IMR-90 (cell line): ENCODE data around the gene MBIP.

Source experiments
- BHLHE40 ChIP-seq: fragments of 150-350 bp; IDR thresholded peaks from 2 replicates; pipeline ENCODE4 v1.6.1; 2016; ENCODE audit warnings: mild to moderate bottlenecking, low read depth, low read length
- CEBPB ChIP-seq: IDR thresholded peaks from 2 replicates; pipeline ENCODE4 v1.6.1; 2012; ENCODE audit warnings: low read depth, low read length, improper control_type of control experiment
- CTCF ChIP-seq: conservative IDR thresholded peaks from 2 replicates; pipeline ENCODE4 v1.5.1; 2012; ENCODE audit warnings: mild to moderate bottlenecking, low read depth, low read length, improper control_type of control experiment
- ELK1 ChIP-seq: fragments of 150-350 bp; IDR thresholded peaks from 2 replicates; pipeline ENCODE4 v1.6.1; 2016; ENCODE audit warnings: low read depth, mild to moderate bottlenecking, low read length, moderate library complexity, borderline replicate concordance
- FOS ChIP-seq: fragments of 150-350 bp; IDR thresholded peaks from 2 replicates; pipeline ENCODE4 v1.6.1; 2016; ENCODE audit warnings: low read depth, low read length
- MAZ ChIP-seq: IDR thresholded peaks from 2 replicates; pipeline ENCODE4 v1.6.1; 2012; ENCODE audit warnings: low read depth, mild to moderate bottlenecking, low read length, improper control_type of control experiment, moderate library complexity, borderline replicate concordance
- MXI1 ChIP-seq: IDR thresholded peaks from 2 replicates; pipeline ENCODE4 v1.6.1; 2012; ENCODE audit warnings: low read depth, mild to moderate bottlenecking, low read length, moderate library complexity, borderline replicate concordance
- NFE2L2 ChIP-seq: fragments of 150-350 bp; IDR thresholded peaks from 2 replicates; pipeline ENCODE4 v1.6.1; 2016; ENCODE audit warnings: low read depth, mild to moderate bottlenecking, low read length
- POLR2A ChIP-seq: IDR thresholded peaks from 2 replicates; pipeline ENCODE4 v1.6.1; 2012; ENCODE audit warnings: mild to moderate bottlenecking, low read depth, low read length
- RAD21 ChIP-seq: IDR thresholded peaks from 2 replicates; pipeline ENCODE4 v1.6.1; 2012; ENCODE audit warnings: low read length, improper control_type of control experiment
- SMC3 ChIP-seq: fragments of 150-350 bp; IDR thresholded peaks from 2 replicates; pipeline ENCODE4 v1.6.1; 2016; ENCODE audit warnings: low read depth, mild to moderate bottlenecking, antibody characterized with exemption, low read length, moderate library complexity
- USF2 ChIP-seq: fragments of 150-350 bp; IDR thresholded peaks from 2 replicates; pipeline ENCODE4 v1.6.1; 2017; ENCODE audit warnings: mild to moderate bottlenecking, antibody characterized with exemption, low read length, low read depth

- TF ChIP-seq CTCF: no peak
- TF ChIP-seq ELK1: no peak
- TF ChIP-seq POLR2A: no peak
- no peak for TF ChIP-seq FOS
- TF ChIP-seq USF2: no peak
- TF ChIP-seq MXI1: no peak
- TF ChIP-seq SMC3: no peak
- TF ChIP-seq RAD21: no peak
- TF ChIP-seq BHLHE40: no peak
- TF ChIP-seq MAZ: no peak
- TF ChIP-seq NFE2L2: no peak
- TF ChIP-seq CEBPB: no peak
Observed at GRCh38 chr14:36303960-36304359, 16.5 kb downstream of the MBIP start.
